H9 (cell line): ENCODE data around the gene CTDSPL. TPM values are rescaled to one million over a fixed set of nuclear protein-coding genes. Genes with fewer than 3 reads are reported as not detected.

Source experiments
- DNase-seq: peaks from one replicate; pipeline ENCODE4 v3.0.0-alpha.2; 2017
- H2AFZ ChIP-seq: one replicate; pipeline ENCODE4 v1.6.1; 2013; ENCODE audit warnings: mild to moderate bottlenecking, low read length, control low read depth, moderate library complexity
- H2AK5ac ChIP-seq: 2 replicates; pipeline ENCODE4 v1.6.1; 2013; ENCODE audit warnings: low read length, control low read depth, mixed read lengths; ENCODE audit not compliant: insufficient read length
- H2BK120ac ChIP-seq: one replicate; pipeline ENCODE4 v1.6.1; 2013; ENCODE audit warnings: low read depth, mild to moderate bottlenecking, low read length, control low read depth, inconsistent platforms; ENCODE audit not compliant: poor library complexity, severe bottlenecking
- H2BK12ac ChIP-seq: 2 replicates; pipeline ENCODE4 v1.6.1; 2013; ENCODE audit warnings: low read length, control low read depth, mixed read lengths, low read depth; ENCODE audit not compliant: insufficient read length
- H2BK15ac ChIP-seq: 2 replicates; pipeline ENCODE4 v1.6.1; 2013; ENCODE audit warnings: low read depth, low read length, control low read depth
- H2BK20ac ChIP-seq: one replicate; pipeline ENCODE4 v1.6.1; 2013; ENCODE audit warnings: low read depth, mild to moderate bottlenecking, low read length, control low read depth, inconsistent platforms; ENCODE audit not compliant: poor library complexity, severe bottlenecking
- H2BK5ac ChIP-seq: 2 replicates; pipeline ENCODE4 v1.6.1; 2013; ENCODE audit warnings: low read length, control low read depth, mixed read lengths; ENCODE audit not compliant: insufficient read length
- H3K14ac ChIP-seq: 2 replicates; pipeline ENCODE4 v1.6.1; 2013; ENCODE audit warnings: low read length, control low read depth; ENCODE audit not compliant: insufficient read depth
- H3K18ac ChIP-seq: 2 replicates; pipeline ENCODE4 v1.6.1; 2013; ENCODE audit warnings: low read depth, mild to moderate bottlenecking, mixed read lengths, low read length, control low read depth; ENCODE audit not compliant: insufficient read length
- H3K23ac ChIP-seq: 2 replicates; pipeline ENCODE4 v1.6.1; 2013; ENCODE audit warnings: low read length, control low read depth, mixed read lengths, low read depth; ENCODE audit not compliant: insufficient read length
- H3K23me2 ChIP-seq: 2 replicates; pipeline ENCODE4 v1.6.1; 2013; ENCODE audit warnings: low read depth, mild to moderate bottlenecking, mixed read lengths, low read length, control low read depth; ENCODE audit not compliant: insufficient read length, poor library complexity, severe bottlenecking
- H3K27ac ChIP-seq: 2 replicates; pipeline ENCODE4 v1.5.1; 2013; ENCODE audit warnings: low read length, control low read depth, mixed read lengths, low read depth; ENCODE audit not compliant: insufficient read length
- H3K27me3 ChIP-seq: 2 replicates; pipeline ENCODE4 v1.6.1; 2013; ENCODE audit warnings: low read length, control low read depth, inconsistent platforms; ENCODE audit not compliant: insufficient read depth
- H3K4ac ChIP-seq: 2 replicates; pipeline ENCODE4 v1.6.1; 2013; ENCODE audit warnings: low read depth, mild to moderate bottlenecking, control low read depth, inconsistent platforms, low read length, moderate library complexity
- H3K4me1 ChIP-seq: 2 replicates; pipeline ENCODE4 v1.6.1; 2013; ENCODE audit warnings: low read length, control low read depth, inconsistent platforms; ENCODE audit not compliant: insufficient read depth
- H3K4me2 ChIP-seq: 2 replicates; pipeline ENCODE4 v1.6.1; 2013; ENCODE audit warnings: low read length, control low read depth, mixed read lengths; ENCODE audit not compliant: insufficient read length, insufficient read depth
- H3K56ac ChIP-seq: 2 replicates; pipeline ENCODE4 v1.6.1; 2013; ENCODE audit warnings: low read depth, mild to moderate bottlenecking, mixed read lengths, low read length, control low read depth; ENCODE audit not compliant: insufficient read length
- H3K79me1 ChIP-seq: 2 replicates; pipeline ENCODE4 v1.6.1; 2013; ENCODE audit warnings: low read depth, mild to moderate bottlenecking, moderate library complexity, low read length, control low read depth, inconsistent platforms; ENCODE audit not compliant: insufficient read depth, poor library complexity, severe bottlenecking
- H3K79me2 ChIP-seq: 2 replicates; pipeline ENCODE4 v1.6.1; 2013; ENCODE audit warnings: low read length, control low read depth, inconsistent platforms; ENCODE audit not compliant: insufficient read depth
- H3K9ac ChIP-seq: 2 replicates; pipeline ENCODE4 v1.6.1; 2013; ENCODE audit warnings: low read length, control low read depth, mixed read lengths; ENCODE audit not compliant: insufficient read length; ENCODE audit errors: extremely low read depth
- H3K9me3 ChIP-seq: one replicate; pipeline ENCODE4 v1.6.1; 2013; ENCODE audit warnings: low read depth, low read length, inconsistent platforms; ENCODE audit not compliant: control insufficient read depth
- H3T11ph ChIP-seq: one replicate; pipeline ENCODE4 v1.6.1; 2013; ENCODE audit warnings: mild to moderate bottlenecking, low read length, control low read depth, inconsistent platforms
- H4K20me1 ChIP-seq: one replicate; pipeline ENCODE4 v1.6.1; 2013; ENCODE audit not compliant: control insufficient read depth, insufficient read length, insufficient read depth
- H4K5ac ChIP-seq: 2 replicates; pipeline ENCODE4 v1.6.1; 2013; ENCODE audit warnings: low read depth, mild to moderate bottlenecking, mixed read lengths, low read length, control low read depth; ENCODE audit not compliant: insufficient read length
- H4K8ac ChIP-seq: replicated peaks from 2 replicates; pipeline ENCODE4 v1.6.1; 2013; ENCODE audit warnings: low read length, control low read depth, mixed read lengths, low read depth; ENCODE audit not compliant: insufficient read length
- H4K91ac ChIP-seq: 2 replicates; pipeline ENCODE4 v1.6.1; 2013; ENCODE audit warnings: low read depth, mild to moderate bottlenecking, moderate library complexity, mixed read lengths, low read length, control low read depth; ENCODE audit not compliant: insufficient read length
- H3K27ac Mint-ChIP-seq, 3 experiments: 2 replicates in 2 of 3; 3 replicates in 1 of 3; pipeline ENCODE4 v1.8.0; 2020 to 2021; ENCODE audit warnings: mixed read lengths in 3 of 3, mild to moderate bottlenecking in 1 of 3, moderate library complexity in 1 of 3
- H3K27me3 Mint-ChIP-seq: 2 replicates; pipeline ENCODE4 v1.8.0; 2021; ENCODE audit warnings: low read depth, mild to moderate bottlenecking, moderate library complexity, mixed read lengths
- H3K36me3 Mint-ChIP-seq, 3 experiments: 2 replicates in 2 of 3; 3 replicates in 1 of 3; pipeline ENCODE4 v1.8.0; 2020 to 2021; ENCODE audit warnings: low read depth in 3 of 3, mixed read lengths in 3 of 3; ENCODE audit not compliant: insufficient read depth in 1 of 3
- H3K4me1 Mint-ChIP-seq, 2 experiments: 2 replicates each; pipeline ENCODE4 v1.8.0; 2020; ENCODE audit warnings: mixed read lengths in 2 of 2
- H3K4me3 Mint-ChIP-seq, 2 experiments: 2 replicates in 1 of 2; 3 replicates in 1 of 2; pipeline ENCODE4 v1.8.0; 2020 to 2021; ENCODE audit warnings: mild to moderate bottlenecking in 2 of 2, mixed read lengths in 2 of 2, moderate library complexity in 1 of 2
- H3K9me3 Mint-ChIP-seq, 2 experiments: 2 replicates in 1 of 2; 3 replicates in 1 of 2; pipeline ENCODE4 v1.8.0; 2020; ENCODE audit warnings: mild to moderate bottlenecking in 2 of 2, mixed read lengths in 2 of 2, moderate library complexity in 1 of 2
- WGBS: extraction: QIAGEN DNeasy Blood & Tissue Kit; methylation state at CpG from one replicate; pipeline ENCODE4 v1.1.7; 2013; ENCODE audit warnings: missing lambda C conversion rate, low lambda C conversion rate, mixed read lengths; ENCODE audit not compliant: insufficient read length; ENCODE audit errors: extremely low coverage; 5-methylcytosine and 5-hydroxymethylcytosine counted together
- total RNA-seq: library from RNA; stranded (reverse); gene quantifications from 2 replicates; pipeline ENCODE4 v1.2.1, GENCODE V29; 2021
- TF ChIP-seq, protein P1 (sequence below): fragments of 200-600 bp; sonication (generic); conservative IDR thresholded peaks from 3 replicates; pipeline ENCODE4 v1.8.0; 2021; ENCODE audit warnings: antibody characterized with exemption, mild to moderate bottlenecking

The CTDSPL gene
- total RNA-seq, 1 experiment from 2014 or later = 20.8 TPM

GRCh38 chr3:38000965-38001455 lies 139.3 kb downstream of the CTDSPL start:
- H3K27me3 Mint-ChIP-seq = peaks cover 10% of the 10 kb centered on the region
- Histone ChIP-seq H2BK12ac (no peak overlapping the region), H3K79me2 (no peaks in the 10 kb centered on the region), H2BK20ac (no peak overlapping the region), H2BK5ac (no peak overlapping the region), H2AK5ac (no peak overlapping the region), H2BK15ac (no peak overlapping the region), H3K79me1 (no peaks in the 10 kb centered on the region), H3K4me1 (peaks cover 2% of the 10 kb centered on the region; the same call in 1 of the 2 replicates), H4K91ac (no peak overlapping the region), H3K4me2 (no peak overlapping the region), H4K5ac (no peak overlapping the region), H3K56ac (no peak overlapping the region), H3K4ac (no peak overlapping the region), H4K20me1 (no peaks in the 10 kb centered on the region), H3K18ac (no peak overlapping the region), H3K9ac (no peak overlapping the region), H3K14ac (no peak overlapping the region), H4K8ac (no peak overlapping the region), H3K23ac (no peak overlapping the region), H3K27me3 (no peaks in the 10 kb centered on the region; the same call in 1 of the 2 replicates), H3K23me2 (no peaks in the 10 kb centered on the region), H3K27ac (no peak overlapping the region), H3T11ph (no peak overlapping the region), H2BK120ac (no peak overlapping the region), H2AFZ (no peak overlapping the region), H3K9me3 (no peaks in the 10 kb centered on the region)
- no peak for DNase-seq
- TF ChIP-seq, protein P1, sequence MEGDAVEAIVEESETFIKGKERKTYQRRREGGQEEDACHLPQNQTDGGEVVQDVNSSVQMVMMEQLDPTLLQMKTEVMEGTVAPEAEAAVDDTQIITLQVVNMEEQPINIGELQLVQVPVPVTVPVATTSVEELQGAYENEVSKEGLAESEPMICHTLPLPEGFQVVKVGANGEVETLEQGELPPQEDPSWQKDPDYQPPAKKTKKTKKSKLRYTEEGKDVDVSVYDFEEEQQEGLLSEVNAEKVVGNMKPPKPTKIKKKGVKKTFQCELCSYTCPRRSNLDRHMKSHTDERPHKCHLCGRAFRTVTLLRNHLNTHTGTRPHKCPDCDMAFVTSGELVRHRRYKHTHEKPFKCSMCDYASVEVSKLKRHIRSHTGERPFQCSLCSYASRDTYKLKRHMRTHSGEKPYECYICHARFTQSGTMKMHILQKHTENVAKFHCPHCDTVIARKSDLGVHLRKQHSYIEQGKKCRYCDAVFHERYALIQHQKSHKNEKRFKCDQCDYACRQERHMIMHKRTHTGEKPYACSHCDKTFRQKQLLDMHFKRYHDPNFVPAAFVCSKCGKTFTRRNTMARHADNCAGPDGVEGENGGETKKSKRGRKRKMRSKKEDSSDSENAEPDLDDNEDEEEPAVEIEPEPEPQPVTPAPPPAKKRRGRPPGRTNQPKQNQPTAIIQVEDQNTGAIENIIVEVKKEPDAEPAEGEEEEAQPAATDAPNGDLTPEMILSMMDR = no peak
- peaks cover 0 to 5% (median 4%) of the 10 kb centered on the region in 3 experiments; a peak in 4 of 7 replicates for H3K36me3 Mint-ChIP-seq
- no CpG with 5 or more reads among the region's 6 CpGs for WGBS
- H3K4me3 Mint-ChIP-seq = no peak overlapping the region; a peak in 1 of 5 replicates
- no peaks in the 10 kb centered on the region; a peak in 1 of 5 replicates for H3K9me3 Mint-ChIP-seq
- peaks cover 11 to 20% of the 10 kb centered on the region in 2 experiments for H3K4me1 Mint-ChIP-seq
- H3K27ac Mint-ChIP-seq = no peak overlapping the region
